Measurements from ENCODE around the gene KRT39.

The KRT39 gene

DNA sequence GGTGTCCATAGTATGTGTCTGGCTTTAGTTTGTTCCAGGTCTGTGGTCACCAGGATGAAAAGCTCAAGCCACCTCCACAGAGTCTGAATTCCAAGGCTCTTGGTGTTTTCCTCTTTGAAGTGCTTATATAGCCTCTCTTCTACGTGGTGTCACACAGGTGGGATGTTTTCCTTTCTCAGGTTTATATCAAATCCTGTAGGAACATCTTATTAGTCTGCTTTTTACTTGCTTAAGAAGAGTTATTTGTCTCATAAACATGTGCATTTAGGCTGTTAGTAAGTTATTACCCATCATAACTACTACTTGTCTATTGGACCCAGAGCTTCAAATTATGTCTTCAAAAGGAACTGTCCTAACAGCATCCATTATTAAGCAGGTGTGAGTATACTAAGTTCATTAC lies at the start of gene KRT39:
Gene KRT39 (minus strand): TSS at position 101 of the 400 bp plus-strand sequence. CDS start 92 bp downstream, at position 9.
- in situ Hi-C loops (cut with HindIII; ENCODE audit: low sequenced_read_pairs): no loop called here

DNA sequence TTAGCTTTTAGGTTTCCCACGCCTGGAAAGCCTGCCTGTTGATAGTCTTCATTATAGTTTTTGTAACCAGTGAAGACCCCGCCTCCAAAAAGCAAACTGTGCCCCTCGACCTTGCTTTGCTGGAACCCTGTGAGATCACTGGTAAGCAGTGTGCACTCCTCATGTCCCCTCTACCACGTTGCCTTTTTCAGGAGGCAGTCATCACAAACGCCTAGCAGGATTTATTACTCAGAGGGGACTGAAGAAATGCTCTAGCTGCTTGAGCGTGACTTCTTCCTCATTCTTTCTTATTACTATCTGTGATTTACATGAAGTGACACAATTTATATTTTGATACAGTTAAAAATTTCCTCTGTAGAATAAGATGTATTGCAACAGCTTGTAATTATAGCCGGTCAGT lies 48.7 kb upstream of the KRT39 start:
- in situ Hi-C loops (cut with HindIII; ENCODE audit: low sequenced_read_pairs): loop anchor here (10.0 kb wide), 1 partner anchor 199 kb away; no protein-coding TSS in a partner anchor

DNA sequence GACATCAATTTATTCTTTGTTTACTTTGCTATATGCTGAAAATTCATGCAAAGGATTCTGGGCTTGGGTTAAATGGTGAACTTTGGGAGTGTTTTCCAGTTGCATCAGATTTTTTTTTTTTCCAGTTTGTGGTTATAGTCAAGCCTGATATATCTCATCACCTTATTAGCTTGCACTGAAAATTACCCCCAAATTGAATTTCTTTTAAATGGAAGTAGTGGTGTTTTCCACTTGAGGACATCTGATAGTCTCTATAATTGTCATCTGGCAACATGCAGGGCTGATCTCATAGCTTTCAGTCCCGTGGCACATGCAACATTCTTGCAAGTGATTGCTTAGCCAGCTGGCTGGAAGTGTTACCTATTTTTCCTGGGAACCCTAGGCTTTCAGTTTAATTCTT lies 46.9 kb upstream of the KRT39 start:
- in situ Hi-C loops (cut with HindIII; ENCODE audit: low sequenced_read_pairs): loop anchor here (10.0 kb wide), 1 partner anchor 201 kb away; no protein-coding TSS in a partner anchor

DNA sequence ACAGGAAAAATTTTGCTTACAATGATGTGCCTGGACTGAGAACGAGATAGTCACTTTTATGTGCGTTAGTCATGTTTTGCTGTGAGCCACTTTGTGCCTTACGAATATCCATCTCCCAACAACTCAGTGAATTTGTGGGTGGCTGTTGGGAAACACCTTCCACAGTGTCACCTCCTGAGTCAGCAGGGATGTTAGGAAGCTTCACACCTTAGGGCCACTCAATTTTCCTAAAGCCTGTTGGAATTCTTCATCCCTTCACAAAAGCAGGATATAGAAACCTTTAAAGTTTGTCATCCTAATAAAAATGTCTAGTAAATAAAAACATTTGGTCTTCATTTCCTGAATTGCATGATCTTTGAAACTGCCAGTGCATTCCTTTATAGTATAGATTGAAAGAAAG lies 46.4 kb upstream of the KRT39 start:
- in situ Hi-C loops (cut with HindIII; ENCODE audit: low sequenced_read_pairs): loop anchor here (10.0 kb wide), 1 partner anchor 202 kb away; no protein-coding TSS in a partner anchor

DNA sequence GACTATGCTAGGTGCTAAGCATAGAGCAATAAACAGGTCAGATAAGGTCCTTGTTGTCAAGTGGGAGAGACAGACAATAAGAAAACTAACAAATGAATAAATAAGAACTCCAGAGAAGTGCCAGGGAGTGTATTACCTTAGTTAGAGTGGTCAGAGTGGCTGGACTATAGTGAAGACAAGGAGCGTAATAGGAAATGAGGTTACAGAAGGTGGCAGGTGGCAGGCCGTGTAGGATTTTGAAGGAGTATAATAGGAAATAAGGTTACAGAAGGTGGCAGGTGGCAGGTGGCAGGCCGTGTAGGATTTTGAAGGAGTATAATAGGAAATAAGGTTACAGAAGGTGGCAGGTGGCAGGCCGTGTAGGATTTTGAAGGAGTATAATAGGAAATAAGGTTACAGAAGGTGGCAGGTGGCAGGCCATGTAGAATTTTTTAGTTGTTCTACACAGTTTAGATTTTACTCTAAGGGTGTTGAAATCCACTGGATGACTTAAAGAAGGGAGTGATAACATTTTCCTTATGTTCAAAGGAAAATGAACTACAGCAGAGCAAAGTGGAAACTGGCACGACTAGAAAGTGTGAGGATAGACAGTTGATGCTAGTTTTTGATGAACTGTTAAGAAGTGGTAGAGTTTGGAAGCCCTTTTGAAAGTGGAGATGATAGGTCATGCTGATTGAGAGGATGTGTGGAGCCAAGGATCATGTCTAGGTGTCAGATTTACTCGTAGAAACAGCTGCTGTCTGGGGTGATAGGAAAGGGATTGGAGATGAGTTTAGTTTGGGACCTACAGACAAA lies 45.8 kb upstream of the KRT39 start:
- in situ Hi-C loops (cut with HindIII; ENCODE audit: low sequenced_read_pairs): loop anchor here (10.0 kb wide), 1 partner anchor 202 kb away; no protein-coding TSS in a partner anchor

DNA sequence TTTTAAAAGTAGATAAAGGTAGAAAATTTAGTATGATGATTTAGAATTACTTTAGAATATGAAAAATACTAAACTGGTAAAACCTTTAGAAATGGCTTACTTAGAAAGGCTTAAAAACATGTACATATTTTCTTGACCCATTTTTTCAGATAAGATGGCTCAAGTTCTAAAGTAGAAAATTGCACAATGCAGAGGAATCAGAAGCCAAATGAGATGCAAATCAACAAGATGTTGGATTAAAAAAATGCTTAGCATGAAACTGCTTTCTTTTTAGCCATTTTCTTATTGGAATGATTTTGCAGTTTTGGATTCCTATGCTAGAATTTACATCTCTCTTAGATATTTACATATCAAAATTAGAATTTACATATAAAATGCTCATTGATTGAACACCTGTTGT lies 43.7 kb upstream of the KRT39 start:
- in situ Hi-C loops (cut with HindIII; ENCODE audit: low sequenced_read_pairs): loop anchor here (10.0 kb wide), 1 partner anchor 204 kb away; no protein-coding TSS in a partner anchor

DNA sequence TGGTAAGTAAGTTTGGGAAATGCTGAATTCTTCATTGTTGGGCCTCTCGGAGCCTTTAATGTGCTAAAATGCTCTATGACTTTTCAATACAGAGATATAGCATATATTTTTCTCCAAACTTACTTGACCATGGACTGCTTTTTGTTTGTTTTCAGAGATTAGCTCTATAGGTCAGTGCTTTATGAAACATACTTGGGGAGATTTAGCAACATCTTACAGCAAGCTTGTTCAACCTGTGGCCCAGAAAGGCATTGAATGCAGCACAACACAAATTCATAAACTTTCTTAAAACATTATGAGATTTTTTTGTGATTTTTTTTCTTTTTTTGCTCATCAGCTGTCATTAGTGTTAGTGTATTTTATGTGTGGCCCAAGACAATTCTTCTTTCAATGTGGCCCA lies 43.2 kb upstream of the KRT39 start:
- in situ Hi-C loops (cut with HindIII; ENCODE audit: low sequenced_read_pairs): loop anchor here (10.0 kb wide), 1 partner anchor 205 kb away; no protein-coding TSS in a partner anchor

DNA sequence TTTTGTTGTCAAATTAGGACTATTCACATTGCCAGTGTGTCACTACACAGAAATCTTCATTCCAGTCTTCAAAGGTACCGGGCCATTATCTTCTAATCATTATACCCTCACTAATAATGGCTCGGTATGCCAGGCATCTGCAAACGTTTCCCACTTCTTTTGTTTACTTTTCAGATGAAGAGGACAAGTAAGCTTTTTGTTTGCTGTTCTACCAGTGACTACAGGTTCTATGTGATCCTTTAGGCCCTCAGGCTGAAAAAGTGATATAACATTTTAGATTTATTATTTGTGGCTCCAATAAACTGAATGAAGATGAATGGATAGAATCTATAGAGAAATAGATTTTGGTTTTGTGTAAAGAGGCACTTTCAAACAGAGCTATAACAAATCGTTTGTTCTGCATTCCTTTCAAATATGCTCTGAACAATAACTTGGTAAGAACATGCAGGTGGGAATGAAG lies 42.6 kb upstream of the KRT39 start:
- in situ Hi-C loops (cut with HindIII; ENCODE audit: low sequenced_read_pairs): no loop called here

DNA sequence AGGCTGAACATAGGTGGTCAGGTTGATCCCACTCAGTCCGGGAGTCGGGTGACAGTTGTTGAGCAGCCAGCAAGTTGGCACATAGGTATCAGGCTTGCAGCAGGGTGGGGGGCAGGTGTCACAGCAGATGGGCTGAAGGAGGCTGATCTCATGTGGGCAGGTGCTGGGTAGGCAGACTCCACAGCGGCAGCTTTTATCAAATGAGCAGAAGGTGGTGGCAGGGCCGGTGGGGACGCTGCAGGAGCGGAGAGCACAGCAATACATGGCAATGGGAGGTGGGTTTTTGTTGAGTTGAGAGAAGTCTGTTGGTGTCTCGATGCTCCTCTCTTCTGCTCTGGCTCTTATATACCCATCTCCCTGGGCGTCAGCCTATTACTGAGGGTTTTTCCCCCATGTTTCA lies 42.1 kb upstream of the KRT39 start, which contains the start of gene KRTAP3-1:
Gene KRTAP3-1 (minus strand): TSS at position 318 of the 400 bp plus-strand sequence. CDS start 54 bp downstream, at position 264.
- in situ Hi-C loops (cut with HindIII; ENCODE audit: low sequenced_read_pairs): no loop called here

DNA sequence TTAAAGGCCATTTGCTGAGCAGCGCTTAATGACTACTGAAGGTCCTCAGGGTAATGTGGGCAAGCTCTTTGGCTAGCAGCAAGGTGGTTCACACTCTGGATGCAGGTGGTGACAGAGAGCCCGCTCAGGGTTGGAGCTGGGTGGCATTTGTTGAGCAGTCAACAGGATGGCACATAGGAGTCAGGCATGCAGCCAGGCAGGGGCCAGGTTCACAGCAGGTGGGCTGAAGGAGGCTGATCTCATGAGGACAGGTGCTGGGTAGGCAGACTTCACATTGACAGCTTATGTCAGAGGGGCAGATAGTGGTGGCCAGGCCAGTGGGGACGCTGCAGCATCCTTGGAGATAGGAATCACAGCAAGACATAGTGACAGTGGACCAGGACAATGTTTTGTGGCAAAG lies 37.6 kb upstream of the KRT39 start:
- in situ Hi-C loops (cut with HindIII; ENCODE audit: low sequenced_read_pairs): no loop called here

DNA sequence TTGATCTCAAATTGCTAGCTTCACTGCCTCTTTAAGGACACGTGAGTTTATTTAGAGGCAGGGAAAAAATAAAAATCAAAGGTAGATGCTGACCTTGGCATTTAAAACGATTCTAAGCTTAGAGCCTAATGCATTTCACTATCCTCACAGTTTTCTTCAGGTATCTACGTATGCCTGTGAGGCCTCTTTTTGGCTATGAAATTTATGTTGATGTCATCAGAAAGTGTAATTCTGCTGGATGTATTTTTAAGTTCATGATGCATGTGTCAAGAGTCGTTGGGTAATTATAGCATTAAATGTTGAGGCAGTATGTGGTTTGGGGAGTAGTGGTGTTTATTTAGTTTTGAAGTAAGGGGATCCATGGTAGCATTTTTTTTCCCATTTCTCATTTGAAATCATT lies 37.2 kb upstream of the KRT39 start:
- in situ Hi-C loops (cut with HindIII; ENCODE audit: low sequenced_read_pairs): no loop called here

DNA sequence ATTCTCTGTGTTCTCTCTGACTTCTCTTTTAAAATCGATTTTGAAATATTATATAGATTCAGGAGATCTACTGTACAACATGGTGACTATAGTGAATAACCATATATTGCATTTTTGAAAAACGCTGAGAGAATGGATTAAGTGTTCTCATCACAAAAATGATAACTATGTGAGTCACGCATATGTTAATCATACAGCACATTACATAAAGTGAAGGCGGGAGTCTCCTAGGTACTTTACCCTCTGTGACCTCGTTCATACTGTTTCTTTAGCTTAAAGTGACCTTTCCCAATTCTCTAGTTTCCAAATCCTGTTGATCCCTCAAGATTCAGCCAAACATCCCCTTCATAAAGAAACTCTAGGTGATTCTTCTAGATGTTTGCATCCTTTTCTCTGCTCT lies 36.1 kb upstream of the KRT39 start:
- in situ Hi-C loops (cut with HindIII; ENCODE audit: low sequenced_read_pairs): no loop called here

DNA sequence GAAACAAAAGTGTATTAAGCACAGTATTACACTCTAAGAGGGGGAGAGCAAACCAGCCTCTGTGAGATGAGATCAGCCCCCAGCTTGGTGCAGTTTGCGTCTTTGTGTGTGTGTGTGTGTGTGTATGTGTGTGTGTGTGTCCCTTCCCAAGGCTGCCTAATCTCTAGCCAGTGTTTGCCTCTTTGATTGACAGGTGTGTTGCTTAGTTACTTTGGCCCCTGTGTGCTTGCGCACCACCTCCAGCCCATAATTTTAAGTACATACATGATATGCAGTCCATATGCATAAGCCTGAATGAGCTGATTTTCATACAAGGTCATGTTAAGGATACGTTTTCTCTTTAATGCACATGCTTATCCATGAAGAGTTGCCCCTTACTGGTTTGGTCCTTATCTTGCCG lies 35.0 kb upstream of the KRT39 start:
- in situ Hi-C loops (cut with HindIII; ENCODE audit: low sequenced_read_pairs): no loop called here

DNA sequence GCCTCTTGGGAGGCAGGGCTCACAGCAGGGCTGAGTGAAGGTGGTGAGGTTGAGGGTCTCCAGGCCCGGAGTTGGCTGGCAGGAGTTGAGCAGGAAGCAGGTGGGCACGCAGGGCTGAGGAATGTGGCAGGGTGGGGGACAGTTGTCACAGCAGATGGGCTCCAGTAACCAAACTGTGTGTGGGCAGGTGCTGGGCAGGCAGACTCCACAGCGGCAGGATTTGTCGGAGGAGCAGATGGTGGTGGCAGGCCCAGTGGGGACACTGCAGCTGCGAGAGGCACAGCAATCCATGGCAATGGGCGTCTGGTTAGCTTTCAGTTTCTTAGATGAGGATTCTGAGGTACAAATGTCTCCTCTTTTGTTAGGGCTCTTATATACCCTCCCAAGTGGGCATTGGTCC lies 32.8 kb upstream of the KRT39 start, which contains the start of gene KRTAP3-2:
Gene KRTAP3-2 (minus strand): TSS at position 344 of the 400 bp plus-strand sequence. CDS start 53 bp downstream, at position 291.
- in situ Hi-C loops (cut with HindIII; ENCODE audit: low sequenced_read_pairs): loop anchor here (5.0 kb wide), 1 partner anchor 33 kb away; the partner anchor contains the start of genes KRTAP1-3 and KRTAP1-4

DNA sequence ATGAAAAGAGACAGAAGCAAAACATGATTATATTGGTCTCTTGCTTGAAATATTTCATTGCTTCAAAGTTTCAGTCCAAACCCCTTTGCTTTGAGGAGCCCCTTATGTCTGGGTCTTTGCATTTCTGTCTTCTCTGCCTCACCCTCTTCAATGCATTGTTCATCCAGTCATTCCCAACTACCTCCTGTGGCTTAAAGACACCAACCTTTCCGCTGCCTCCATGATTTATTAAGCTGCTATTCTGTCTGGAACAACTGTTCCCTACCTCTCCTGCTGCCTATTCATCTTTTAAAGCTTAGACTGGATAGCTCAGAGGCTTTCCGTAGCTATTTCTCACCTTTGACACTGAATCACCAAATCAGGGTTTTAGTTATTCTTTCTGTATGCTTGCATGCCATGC lies 30.6 kb upstream of the KRT39 start:
- in situ Hi-C loops (cut with HindIII; ENCODE audit: low sequenced_read_pairs): loop anchor here (5.0 kb wide), 1 partner anchor 35 kb away; the partner anchor contains the start of genes KRTAP1-3 and KRTAP1-4

DNA sequence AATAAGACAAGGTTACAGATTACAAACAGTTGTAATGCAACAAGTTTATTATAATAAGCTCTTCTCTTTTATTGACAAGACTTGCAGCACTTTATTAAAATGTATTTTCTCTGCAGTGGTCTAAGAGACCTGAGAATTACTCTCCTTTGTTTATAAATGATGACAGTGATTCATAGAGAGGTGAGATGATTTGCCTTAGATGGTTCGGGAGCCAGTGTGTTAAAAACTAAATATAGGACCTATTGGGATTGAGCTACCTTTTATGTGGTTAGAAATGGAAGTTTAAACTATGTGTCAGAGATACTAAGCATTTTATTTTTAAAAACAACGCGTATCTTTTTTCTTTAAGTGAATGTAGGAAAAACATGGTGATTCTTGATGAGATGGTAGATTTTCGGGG lies 30.1 kb upstream of the KRT39 start:
- in situ Hi-C loops (cut with HindIII; ENCODE audit: low sequenced_read_pairs): loop anchor here (5.0 kb wide), 1 partner anchor 35 kb away; the partner anchor contains the start of genes KRTAP1-3 and KRTAP1-4

DNA sequence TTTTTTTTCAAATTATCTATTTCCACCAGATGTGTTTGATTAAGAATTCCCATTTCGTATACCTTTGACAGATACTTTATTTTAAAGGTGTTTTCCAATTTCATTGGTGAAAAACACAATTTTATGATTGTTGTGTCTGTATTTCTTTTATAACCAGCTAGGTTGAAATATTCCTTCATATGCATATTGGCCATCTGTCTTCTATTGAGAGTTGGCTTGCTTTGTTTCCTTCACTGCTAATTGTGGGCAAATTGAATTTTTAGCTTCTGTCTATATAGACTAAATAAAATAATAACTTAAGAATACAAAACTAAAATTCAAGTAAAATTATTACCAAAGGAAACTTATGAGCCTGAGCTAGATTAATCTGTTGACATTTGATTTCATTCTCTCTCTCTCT lies 28.4 kb upstream of the KRT39 start:
- in situ Hi-C loops (cut with HindIII; ENCODE audit: low sequenced_read_pairs): loop anchor here (5.0 kb wide), 1 partner anchor 37 kb away; the partner anchor contains the start of genes KRTAP1-3 and KRTAP1-4

DNA sequence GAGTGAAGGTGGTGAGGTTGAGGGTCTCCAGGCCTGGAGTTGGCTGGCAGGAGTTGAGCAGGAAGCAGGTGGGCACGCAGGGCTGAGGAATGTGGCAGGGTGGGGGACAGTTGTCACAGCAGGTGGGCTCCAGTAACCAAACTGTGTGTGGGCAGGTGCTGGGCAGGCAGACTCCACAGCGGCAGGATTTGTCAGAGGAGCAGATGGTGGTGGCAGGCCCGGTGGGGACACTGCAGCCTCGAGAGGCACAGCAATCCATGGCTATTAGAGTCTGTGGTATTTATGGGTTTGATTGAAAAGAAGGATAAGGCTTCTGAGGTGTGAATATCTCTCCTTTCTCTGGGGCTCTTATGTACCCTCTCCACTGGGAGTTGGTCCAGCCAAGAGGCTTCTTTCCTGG lies 27.1 kb upstream of the KRT39 start, which contains the start of gene KRTAP3-3:
Gene KRTAP3-3 (minus strand): TSS at position 326 of the 400 bp plus-strand sequence. CDS start 67 bp downstream, at position 259.
- in situ Hi-C loops (cut with HindIII; ENCODE audit: low sequenced_read_pairs): no loop called here

DNA sequence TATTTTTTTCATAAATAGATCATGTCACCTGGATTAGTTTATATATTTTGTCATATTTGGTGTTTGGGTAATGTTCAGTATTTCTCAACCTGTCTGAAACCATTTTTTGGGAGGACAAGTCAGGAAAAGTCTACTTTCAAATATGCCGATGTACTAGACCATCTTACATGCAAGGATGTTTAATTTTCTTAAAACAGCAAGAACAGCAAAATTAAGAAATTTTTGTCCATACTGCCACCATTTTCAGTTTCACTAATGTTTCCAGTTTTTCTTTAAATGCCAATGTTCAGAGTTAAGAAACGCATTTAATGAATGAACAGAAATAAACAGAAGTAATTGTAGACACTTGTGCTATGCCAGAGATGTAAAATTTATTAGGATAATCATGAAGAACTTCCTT lies 26.3 kb upstream of the KRT39 start:
- in situ Hi-C loops (cut with HindIII; ENCODE audit: low sequenced_read_pairs): no loop called here

DNA sequence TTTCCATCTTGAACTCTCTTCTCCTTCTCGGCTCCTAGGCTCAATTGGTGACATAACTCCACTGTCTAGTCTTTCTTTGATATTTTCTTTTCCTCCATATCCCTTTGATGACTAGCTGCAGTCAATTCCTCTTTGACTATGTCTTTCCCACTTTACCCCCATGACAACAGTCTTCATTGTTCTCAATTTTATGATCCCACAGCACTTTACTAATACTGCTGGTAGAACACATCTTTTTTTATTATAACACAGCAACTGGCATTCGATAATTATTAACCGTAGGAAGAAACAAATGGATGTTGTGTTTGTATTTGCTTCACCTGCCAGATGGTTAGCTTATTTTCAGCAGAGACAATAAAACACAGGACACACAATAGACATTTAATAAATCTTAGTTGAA lies 25.9 kb upstream of the KRT39 start:
- in situ Hi-C loops (cut with HindIII; ENCODE audit: low sequenced_read_pairs): no loop called here

DNA sequence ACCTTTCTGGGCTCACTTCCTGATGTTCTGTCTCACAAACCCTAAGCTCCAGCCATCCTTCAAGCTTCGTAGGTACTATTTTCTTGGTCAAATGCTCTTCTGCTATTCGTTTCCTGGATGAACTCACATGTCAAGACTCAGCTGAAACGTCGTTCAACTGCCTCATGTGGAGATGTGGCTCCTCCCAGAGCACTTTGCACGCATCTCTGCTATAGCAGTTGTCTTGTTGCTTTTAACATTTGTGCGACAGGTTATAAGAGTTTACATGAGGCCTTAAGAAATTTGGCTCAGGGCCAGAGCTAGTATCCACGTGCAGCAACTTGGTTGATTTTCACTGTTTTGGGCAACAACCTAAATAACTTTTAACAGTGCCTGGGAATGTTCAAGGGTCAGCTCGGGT lies 20.2 kb upstream of the KRT39 start:
- in situ Hi-C loops (cut with HindIII; ENCODE audit: low sequenced_read_pairs): no loop called here

DNA sequence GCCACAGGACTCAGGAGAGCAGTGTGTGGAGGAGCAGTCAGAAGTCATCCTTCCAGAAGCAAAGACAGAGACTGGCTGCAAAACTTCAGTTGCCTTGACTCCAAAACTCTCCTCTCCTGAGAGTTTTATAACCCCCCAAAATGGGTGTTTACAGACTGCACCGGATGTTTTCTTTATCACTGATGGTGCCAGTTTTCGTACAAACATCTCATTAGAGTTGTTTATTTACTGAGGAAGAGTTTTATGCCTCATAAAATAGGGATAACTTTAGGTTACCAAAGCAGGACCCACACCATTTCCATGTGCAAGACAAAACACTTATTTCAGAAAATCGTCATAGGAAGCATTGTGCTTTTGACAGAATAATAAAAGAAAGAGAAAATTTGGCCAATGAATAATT lies 17.5 kb upstream of the KRT39 start, which contains the start of gene KRT40:
Gene KRT40 (minus strand): TSS at position 101 of the 400 bp plus-strand sequence. CDS start 53 bp downstream, at position 48.
- in situ Hi-C loops (cut with HindIII; ENCODE audit: low sequenced_read_pairs): no loop called here

Measured in endothelial cell of hepatic sinusoid (primary cell).